HCT116 (cell line): ENCODE data around the gene SLC17A5. TPM values are rescaled to one million over a fixed set of nuclear protein-coding genes. Genes with fewer than 3 reads are reported as not detected.

ENCODE experiments used
- ATAC-seq: fragments of 200-7000 bp; cut with Tn5 transposase; 2 replicates; pipeline ENCODE4 v1.9.1; 2020; ENCODE audit warnings: mild to moderate bottlenecking, moderate library complexity
- BruUV-seq: library from RNA; stranded (reverse); fragments of 400-500 nt; replicated peaks from 2 replicates; lab custom pipeline; 2021; lab: Mats Ljungman, UMichigan
- CTCF ChIA-PET: fragments of 300-600 bp; sonication (Branson Sonifier 250); formaldehyde crosslinking; loops from one replicate; lab custom pipeline; 2021; ENCODE audit warnings: antibody characterized with exemption; lab: Charles Lee
- POLR2A ChIA-PET: fragments of 300-600, 350-600 bp; sonication (Branson Sonifier 250); formaldehyde crosslinking; loops from one replicate; lab custom pipeline; 2021; ENCODE audit warnings: antibody characterized with exemption; lab: Charles Lee
- RAD21 ChIA-PET, 2 experiments: fragments of 300-600 bp; sonication (Branson Sonifier 250); formaldehyde crosslinking; loops; one replicate each; lab custom pipeline; 2023; ENCODE audit warnings: low total read pairs in 2 of 2; ENCODE audit not compliant: uncharacterized antibody in 2 of 2, unreplicated experiment in 2 of 2, low non-redundant PET in 1 of 2; lab: Charles Lee
- DNase-seq: peaks from one replicate; pipeline ENCODE4 v3.0.0-alpha.2; 2010; ENCODE audit warnings: low read depth, low spot score
- H2AFZ ChIP-seq: fragments of 200-600 bp; shearing (Covaris generic), sonication (generic); 2 replicates; pipeline ENCODE4 v1.6.1; 2017; ENCODE audit warnings: low read depth, mixed run types, mixed read lengths, antibody characterized with exemption, low read length; ENCODE audit not compliant: poor library complexity, severe bottlenecking
- H3K27ac ChIP-seq: 2 replicates; pipeline ENCODE4 v1.5.1; 2012; ENCODE audit warnings: low read depth, low read length
- H3K27me3 ChIP-seq: fragments of 200-600 bp; sonication (generic); 2 replicates; pipeline ENCODE4 v1.6.1; 2016; ENCODE audit warnings: mixed run types, low read length, mixed read lengths; ENCODE audit not compliant: insufficient read depth
- H3K36me3 ChIP-seq, 2 experiments: fragments of 200-500 bp in 1 of 2; fragments of 200-600 bp in 1 of 2; sonication (Bioruptor generic) in 1 of 2; sonication (generic) in 1 of 2; 2 replicates each; pipeline versions ENCODE4 v1.5.1 to v1.6.1; 2014 to 2016; ENCODE audit warnings: low read length in 2 of 2, inconsistent platforms in 1 of 2, mixed read lengths in 1 of 2, mixed run types in 1 of 2; ENCODE audit not compliant: insufficient read depth in 2 of 2, control insufficient read depth in 1 of 2
- H3K4me1 ChIP-seq, 2 experiments: fragments of 200-600 bp in 1 of 2; sonication (generic) in 1 of 2; 2 replicates each; pipeline versions ENCODE4 v1.5.1 to v1.6.1; 2012 to 2017; ENCODE audit warnings: low read length in 2 of 2, inconsistent platforms in 1 of 2, mild to moderate bottlenecking in 1 of 2, mixed read lengths in 1 of 2, mixed run types in 1 of 2, moderate library complexity in 1 of 2; ENCODE audit not compliant: insufficient read depth in 2 of 2, control insufficient read depth in 1 of 2
- H3K4me2 ChIP-seq: fragments of 200-600 bp; sonication (generic); 2 replicates; pipeline ENCODE4 v1.6.1; 2017; ENCODE audit warnings: mixed run types, low read length, mixed read lengths
- H3K4me3 ChIP-seq, 2 experiments: fragments of 200-600 bp in 1 of 2; sonication (generic) in 1 of 2; replicated peaks in 1 of 2; 2 replicates each; pipeline ENCODE4 v1.5.1; 2011 to 2016; ENCODE audit warnings: low read length in 2 of 2, control low read depth in 1 of 2, low read depth in 1 of 2, mild to moderate bottlenecking in 1 of 2, mixed read lengths in 1 of 2, mixed run types in 1 of 2
- H3K79me2 ChIP-seq: fragments of 200-600 bp; sonication (generic); 2 replicates; pipeline ENCODE4 v1.6.1; 2017; ENCODE audit warnings: mild to moderate bottlenecking, mixed run types, low read length, moderate library complexity, mixed read lengths; ENCODE audit not compliant: insufficient read depth
- H3K9ac ChIP-seq: fragments of 200-600 bp; sonication (generic); 2 replicates; pipeline ENCODE4 v1.6.1; 2016; ENCODE audit warnings: low read length, mixed read lengths
- H3K9me2 ChIP-seq: fragments of 200-600 bp; sonication (generic), shearing (Covaris generic); 2 replicates; pipeline ENCODE4 v1.6.1; 2017; ENCODE audit warnings: mixed run types, mild to moderate bottlenecking, moderate library complexity; ENCODE audit not compliant: insufficient read depth
- H3K9me3 ChIP-seq, 2 experiments: fragments of 200-500 bp in 1 of 2; fragments of 200-600 bp in 1 of 2; sonication (Bioruptor generic) in 1 of 2; sonication (generic) in 1 of 2; 2 replicates each; pipeline ENCODE4 v1.6.1; 2014 to 2017; ENCODE audit warnings: low read length in 2 of 2, mixed read lengths in 2 of 2, inconsistent platforms in 1 of 2, low read depth in 1 of 2, mild to moderate bottlenecking in 1 of 2, mixed run types in 1 of 2, moderate library complexity in 1 of 2; ENCODE audit not compliant: control insufficient read depth in 1 of 2, insufficient read depth in 1 of 2
- H4K20me1 ChIP-seq: fragments of 200-600 bp; sonication (generic), shearing (Covaris generic); 2 replicates; pipeline ENCODE4 v1.6.1; 2017; ENCODE audit warnings: mixed run types, mild to moderate bottlenecking, moderate library complexity; ENCODE audit not compliant: insufficient read depth
- CEBPB ChIP-seq: IDR thresholded peaks from 2 replicates; pipeline ENCODE4 v1.6.1; 2012; ENCODE audit warnings: low read depth
- EGR1 ChIP-seq: IDR thresholded peaks from 2 replicates; pipeline ENCODE4 v1.6.1; 2012; ENCODE audit warnings: low read depth
- ELF1 ChIP-seq: IDR thresholded peaks from 2 replicates; pipeline ENCODE4 v1.6.1; 2012; ENCODE audit warnings: low read depth, borderline replicate concordance
- EZH2 ChIP-seq: fragments of 200-600 bp; sonication (generic); IDR thresholded peaks from 2 replicates; pipeline ENCODE4 v1.6.1; 2017; ENCODE audit warnings: antibody characterized with exemption, mixed run types
- EZH2phosphoT487 ChIP-seq: fragments of 200-600 bp; IDR thresholded peaks from 2 replicates; pipeline ENCODE4 v1.6.1; 2018; ENCODE audit warnings: antibody characterized with exemption, borderline replicate concordance
- FOSL1 ChIP-seq: IDR thresholded peaks from 2 replicates; pipeline ENCODE4 v1.6.1; 2012; ENCODE audit warnings: low read depth
- JUND ChIP-seq: IDR thresholded peaks from 2 replicates; pipeline ENCODE4 v1.6.1; 2012
- POLR2AphosphoS5 ChIP-seq: IDR thresholded peaks from 2 replicates; pipeline ENCODE4 v1.6.1; 2011; ENCODE audit warnings: mild to moderate bottlenecking, low read depth, low read length, moderate library complexity
- RAD21 ChIP-seq: IDR thresholded peaks from 2 replicates; pipeline ENCODE4 v1.6.1; 2012; ENCODE audit warnings: low read depth, mild to moderate bottlenecking
- SIN3A ChIP-seq: IDR thresholded peaks from 2 replicates; pipeline ENCODE4 v1.6.1; 2012; ENCODE audit warnings: low read depth
- SRF ChIP-seq: IDR thresholded peaks from 2 replicates; pipeline ENCODE4 v1.6.1; 2012; ENCODE audit warnings: low read depth
- TCF7L2 ChIP-seq: IDR thresholded peaks from 2 replicates; pipeline ENCODE4 v1.7.0; 2011; ENCODE audit warnings: borderline replicate concordance, inconsistent platforms; ENCODE audit not compliant: insufficient read depth, insufficient read length; ENCODE audit errors: extremely low read depth
- YY1 ChIP-seq: IDR thresholded peaks from 2 replicates; pipeline ENCODE4 v1.6.1; 2011; ENCODE audit warnings: low read length, low read depth, moderate library complexity, mild to moderate bottlenecking; ENCODE audit not compliant: insufficient replicate concordance; ENCODE audit errors: extremely low read depth
- ZNF274 ChIP-seq: fragments of 200-500 bp; sonication (Bioruptor generic); IDR thresholded peaks from 2 replicates; pipeline ENCODE4 v1.6.1; 2014; ENCODE audit warnings: mild to moderate bottlenecking, low read depth, low read length, inconsistent platforms
- intact Hi-C: fragments of 100-400 bp; cut with micrococcal nuclease; formaldehyde crosslinking; loops from 2 replicates; pipeline ENCODE4 v1.10.0; 2022
- total RNA-seq: library from RNA; stranded (reverse); gene quantifications from one replicate; pipeline ENCODE4 v1.2.1, GENCODE V29; 2021; ENCODE audit not compliant: unreplicated experiment
- TF ChIP-seq, protein P1 (sequence below): IDR thresholded peaks from 2 replicates; pipeline ENCODE4 v1.6.1; 2012
- TF ChIP-seq, protein P2 (sequence below), 3 experiments: fragments of 200-600 bp in 1 of 3; sonication (generic) in 1 of 3; IDR thresholded peaks in 2 of 3; conservative IDR thresholded peaks in 1 of 3; 2 replicates each; pipeline ENCODE4 v1.5.1; 2012 to 2017; ENCODE audit warnings: low read depth in 2 of 3, low read length in 2 of 3, antibody characterized with exemption in 1 of 3, borderline replicate concordance in 1 of 3, control low read depth in 1 of 3, mild to moderate bottlenecking in 1 of 3, mixed read lengths in 1 of 3, mixed run types in 1 of 3, moderate library complexity in 1 of 3; ENCODE audit not compliant: insufficient read depth in 1 of 3
- TF ChIP-seq, protein P3 (sequence below): IDR thresholded peaks from 2 replicates; pipeline ENCODE4 v1.6.1; 2011; ENCODE audit warnings: mild to moderate bottlenecking, low read length, moderate library complexity; ENCODE audit not compliant: insufficient replicate concordance; ENCODE audit errors: extremely low read depth
- TF ChIP-seq, protein P4 (sequence below): IDR thresholded peaks from 2 replicates; pipeline ENCODE4 v1.6.1; 2012; ENCODE audit warnings: low read depth

SLC17A5 gene
- total RNA-seq, 1 experiment from 2014 or later = 17.0 TPM

DNA sequence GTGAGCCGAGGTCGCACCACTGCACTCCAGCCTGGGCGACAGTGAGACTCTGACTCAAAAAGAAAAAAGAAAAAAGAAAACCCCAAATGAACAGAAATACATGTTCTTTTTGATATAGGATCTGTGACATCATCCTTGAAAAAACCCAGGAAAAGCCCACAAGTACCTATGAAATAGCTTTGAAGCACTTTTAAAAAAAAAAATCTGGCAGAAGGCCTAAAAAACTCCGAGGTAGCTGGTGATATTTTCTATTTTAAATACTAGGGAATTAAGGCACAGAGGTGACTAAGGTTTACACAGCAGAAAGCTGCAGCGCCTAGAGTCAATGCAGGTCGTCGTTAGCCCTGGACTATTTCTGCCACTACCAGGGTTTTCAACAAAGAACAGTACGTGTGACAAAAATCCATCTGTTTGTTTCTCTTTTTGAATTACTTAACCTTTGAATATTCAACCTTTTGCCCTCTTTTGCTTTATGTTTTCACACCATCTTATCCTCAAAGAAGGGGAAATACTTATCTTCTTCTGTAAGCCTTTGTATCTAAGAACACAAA, 93.5 kb downstream of the SLC17A5 start:
- CTCF ChIA-PET = no interaction called here
- POLR2A ChIA-PET = interaction anchor here (1.3 to 4.0 kb wide), 2 partner anchors 20 to 39 kb away, joined by 4 to 20 read pairs; partner anchors contain the start of gene EEF1A1
- H3K4me3 ChIP-seq = no peak overlapping the region
- no peaks in the 10 kb centered on the region for H4K20me1 ChIP-seq
- H3K9me2 ChIP-seq = no peaks in the 10 kb centered on the region
- H3K27ac ChIP-seq = no peak overlapping the region
- no peak overlapping the region for H3K9ac ChIP-seq
- ATAC-seq (no peak), DNase-seq (no peak)
- intact Hi-C loops = no loop called here
- H3K9me3 ChIP-seq = no peaks in the 10 kb centered on the region
- peaks cover 7 to 22% of the 10 kb centered on the region in 2 experiments; a peak in 3 of 4 replicates for H3K4me1 ChIP-seq
- peak overlapping the region; percentile 76 for H2AFZ ChIP-seq
- H3K79me2 ChIP-seq = no peaks in the 10 kb centered on the region
- H3K4me2 ChIP-seq = no peak overlapping the region
- RAD21 ChIA-PET = no interaction called here
- no TSS peak for BruUV-seq
- H3K27me3 ChIP-seq = no peaks in the 10 kb centered on the region
- no peak for TF ChIP-seq FOSL1
- TF ChIP-seq, protein P1, sequence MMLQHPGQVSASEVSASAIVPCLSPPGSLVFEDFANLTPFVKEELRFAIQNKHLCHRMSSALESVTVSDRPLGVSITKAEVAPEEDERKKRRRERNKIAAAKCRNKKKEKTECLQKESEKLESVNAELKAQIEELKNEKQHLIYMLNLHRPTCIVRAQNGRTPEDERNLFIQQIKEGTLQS = no peak
- TF ChIP-seq, protein P2, sequence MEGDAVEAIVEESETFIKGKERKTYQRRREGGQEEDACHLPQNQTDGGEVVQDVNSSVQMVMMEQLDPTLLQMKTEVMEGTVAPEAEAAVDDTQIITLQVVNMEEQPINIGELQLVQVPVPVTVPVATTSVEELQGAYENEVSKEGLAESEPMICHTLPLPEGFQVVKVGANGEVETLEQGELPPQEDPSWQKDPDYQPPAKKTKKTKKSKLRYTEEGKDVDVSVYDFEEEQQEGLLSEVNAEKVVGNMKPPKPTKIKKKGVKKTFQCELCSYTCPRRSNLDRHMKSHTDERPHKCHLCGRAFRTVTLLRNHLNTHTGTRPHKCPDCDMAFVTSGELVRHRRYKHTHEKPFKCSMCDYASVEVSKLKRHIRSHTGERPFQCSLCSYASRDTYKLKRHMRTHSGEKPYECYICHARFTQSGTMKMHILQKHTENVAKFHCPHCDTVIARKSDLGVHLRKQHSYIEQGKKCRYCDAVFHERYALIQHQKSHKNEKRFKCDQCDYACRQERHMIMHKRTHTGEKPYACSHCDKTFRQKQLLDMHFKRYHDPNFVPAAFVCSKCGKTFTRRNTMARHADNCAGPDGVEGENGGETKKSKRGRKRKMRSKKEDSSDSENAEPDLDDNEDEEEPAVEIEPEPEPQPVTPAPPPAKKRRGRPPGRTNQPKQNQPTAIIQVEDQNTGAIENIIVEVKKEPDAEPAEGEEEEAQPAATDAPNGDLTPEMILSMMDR (IDR thresholded peaks at IDR 0.05 in 2 of 3, conservative IDR thresholded peaks at IDR 0.05 in 1 of 3; ENCODE audit: borderline replicate concordance in 1 of 3, insufficient read depth in 1 of 3, low read depth in 2 of 3, low read length in 2 of 3) = no peak
- TF ChIP-seq JUND = no peak
- no peak for TF ChIP-seq YY1
- TF ChIP-seq RAD21 = no peak
- no peak for TF ChIP-seq ZNF274
- TF ChIP-seq TCF7L2 = no peak
- TF ChIP-seq EZH2phosphoT487 = no peak
- no peak for TF ChIP-seq SIN3A
- no peak for TF ChIP-seq POLR2AphosphoS5
- TF ChIP-seq, protein P3, sequence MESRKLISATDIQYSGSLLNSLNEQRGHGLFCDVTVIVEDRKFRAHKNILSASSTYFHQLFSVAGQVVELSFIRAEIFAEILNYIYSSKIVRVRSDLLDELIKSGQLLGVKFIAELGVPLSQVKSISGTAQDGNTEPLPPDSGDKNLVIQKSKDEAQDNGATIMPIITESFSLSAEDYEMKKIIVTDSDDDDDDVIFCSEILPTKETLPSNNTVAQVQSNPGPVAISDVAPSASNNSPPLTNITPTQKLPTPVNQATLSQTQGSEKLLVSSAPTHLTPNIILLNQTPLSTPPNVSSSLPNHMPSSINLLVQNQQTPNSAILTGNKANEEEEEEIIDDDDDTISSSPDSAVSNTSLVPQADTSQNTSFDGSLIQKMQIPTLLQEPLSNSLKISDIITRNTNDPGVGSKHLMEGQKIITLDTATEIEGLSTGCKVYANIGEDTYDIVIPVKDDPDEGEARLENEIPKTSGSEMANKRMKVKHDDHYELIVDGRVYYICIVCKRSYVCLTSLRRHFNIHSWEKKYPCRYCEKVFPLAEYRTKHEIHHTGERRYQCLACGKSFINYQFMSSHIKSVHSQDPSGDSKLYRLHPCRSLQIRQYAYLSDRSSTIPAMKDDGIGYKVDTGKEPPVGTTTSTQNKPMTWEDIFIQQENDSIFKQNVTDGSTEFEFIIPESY = no peak
- no peak for TF ChIP-seq SRF
- TF ChIP-seq, protein P4, sequence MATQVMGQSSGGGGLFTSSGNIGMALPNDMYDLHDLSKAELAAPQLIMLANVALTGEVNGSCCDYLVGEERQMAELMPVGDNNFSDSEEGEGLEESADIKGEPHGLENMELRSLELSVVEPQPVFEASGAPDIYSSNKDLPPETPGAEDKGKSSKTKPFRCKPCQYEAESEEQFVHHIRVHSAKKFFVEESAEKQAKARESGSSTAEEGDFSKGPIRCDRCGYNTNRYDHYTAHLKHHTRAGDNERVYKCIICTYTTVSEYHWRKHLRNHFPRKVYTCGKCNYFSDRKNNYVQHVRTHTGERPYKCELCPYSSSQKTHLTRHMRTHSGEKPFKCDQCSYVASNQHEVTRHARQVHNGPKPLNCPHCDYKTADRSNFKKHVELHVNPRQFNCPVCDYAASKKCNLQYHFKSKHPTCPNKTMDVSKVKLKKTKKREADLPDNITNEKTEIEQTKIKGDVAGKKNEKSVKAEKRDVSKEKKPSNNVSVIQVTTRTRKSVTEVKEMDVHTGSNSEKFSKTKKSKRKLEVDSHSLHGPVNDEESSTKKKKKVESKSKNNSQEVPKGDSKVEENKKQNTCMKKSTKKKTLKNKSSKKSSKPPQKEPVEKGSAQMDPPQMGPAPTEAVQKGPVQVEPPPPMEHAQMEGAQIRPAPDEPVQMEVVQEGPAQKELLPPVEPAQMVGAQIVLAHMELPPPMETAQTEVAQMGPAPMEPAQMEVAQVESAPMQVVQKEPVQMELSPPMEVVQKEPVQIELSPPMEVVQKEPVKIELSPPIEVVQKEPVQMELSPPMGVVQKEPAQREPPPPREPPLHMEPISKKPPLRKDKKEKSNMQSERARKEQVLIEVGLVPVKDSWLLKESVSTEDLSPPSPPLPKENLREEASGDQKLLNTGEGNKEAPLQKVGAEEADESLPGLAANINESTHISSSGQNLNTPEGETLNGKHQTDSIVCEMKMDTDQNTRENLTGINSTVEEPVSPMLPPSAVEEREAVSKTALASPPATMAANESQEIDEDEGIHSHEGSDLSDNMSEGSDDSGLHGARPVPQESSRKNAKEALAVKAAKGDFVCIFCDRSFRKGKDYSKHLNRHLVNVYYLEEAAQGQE = no peak
- no peak for TF ChIP-seq EZH2
- no peak for TF ChIP-seq EGR1
- no peak for TF ChIP-seq ELF1
- no peak for TF ChIP-seq CEBPB
- H3K36me3 ChIP-seq = no peaks in the 10 kb centered on the region
